Naive thymus-derived CD4-positive, alpha-beta T cell (primary cell): ENCODE measurements around the gene CNNM4. TPM values are rescaled to one million over a fixed set of nuclear protein-coding genes. Genes with fewer than 3 reads are reported as not detected.
A peak's percentile ranks its signal among the peaks of the same experiment; 100 is the strongest.

Source experiments
- ATAC-seq: fragments of 150-1000 bp; cut with Tn5 transposase; 2 replicates; pipeline ENCODE4 v1.10.0; 2021; ENCODE audit warnings: mild to moderate bottlenecking, moderate library complexity
- CTCF ChIA-PET: fragments of 350-600 bp; sonication (Branson Sonifier 250); formaldehyde crosslinking; loops from one replicate; lab custom pipeline; 2021; ENCODE audit warnings: antibody characterized with exemption; lab: Charles Lee
- POLR2A ChIA-PET: fragments of 350-600 bp; sonication (Branson Sonifier 250); formaldehyde crosslinking; loops from one replicate; lab custom pipeline; 2021; ENCODE audit warnings: antibody characterized with exemption, inconsistent platforms; lab: Charles Lee
- DNase-seq, 9 donors: peaks; one replicate each; pipeline versions ENCODE4 v3.0.0 to v3.0.0-alpha.2; 2020 to 2022; ENCODE audit warnings: mixed read lengths in 1 of 9
- H3K27ac ChIP-seq: one replicate; pipeline ENCODE4 v1.7.0; 2013; ENCODE audit warnings: mild to moderate bottlenecking, low read depth, low read length, moderate library complexity
- H3K27me3 ChIP-seq, 2 donors: one replicate each; pipeline ENCODE4 v1.7.0; 2013; ENCODE audit warnings: low read length in 2 of 2, mild to moderate bottlenecking in 2 of 2, moderate library complexity in 2 of 2; ENCODE audit not compliant: control insufficient read depth in 2 of 2, insufficient read depth in 2 of 2
- H3K36me3 ChIP-seq, 3 experiments: 1 replicate in 2 of 3; 2 replicates in 1 of 3; pipeline ENCODE4 v1.7.0; 2013; ENCODE audit warnings: low read length in 3 of 3, mild to moderate bottlenecking in 3 of 3, moderate library complexity in 1 of 3; ENCODE audit not compliant: insufficient read depth in 3 of 3, control insufficient read depth in 2 of 3
- H3K4me1 ChIP-seq, 2 donors: one replicate each; pipeline ENCODE4 v1.7.0; 2013; ENCODE audit warnings: low read length in 2 of 2, mild to moderate bottlenecking in 2 of 2, moderate library complexity in 1 of 2; ENCODE audit not compliant: control insufficient read depth in 2 of 2, insufficient read depth in 2 of 2
- H3K4me3 ChIP-seq: 2 replicates; pipeline ENCODE4 v1.7.0; 2013; ENCODE audit warnings: mild to moderate bottlenecking, low read length
- H3K9me3 ChIP-seq, 3 experiments: 1 replicate in 2 of 3; 2 replicates in 1 of 3; pipeline ENCODE4 v1.7.0; 2013; ENCODE audit warnings: low read length in 3 of 3; ENCODE audit not compliant: control insufficient read depth in 2 of 3
- H3K27ac Mint-ChIP-seq, 9 donors: one replicate each; pipeline ENCODE4 v1.8.0; 2020 to 2022; ENCODE audit warnings: mixed read lengths in 9 of 9, mild to moderate bottlenecking in 8 of 9, moderate library complexity in 5 of 9, inconsistent platforms in 2 of 9
- H3K27me3 Mint-ChIP-seq, 5 donors: one replicate each; pipeline ENCODE4 v1.8.0; 2021 to 2022; ENCODE audit warnings: mixed read lengths in 5 of 5, mild to moderate bottlenecking in 1 of 5
- H3K36me3 Mint-ChIP-seq, 5 donors: one replicate each; pipeline ENCODE4 v1.8.0; 2020 to 2022; ENCODE audit warnings: mixed read lengths in 5 of 5, mild to moderate bottlenecking in 3 of 5, inconsistent platforms in 1 of 5
- H3K4me1 Mint-ChIP-seq, 7 donors: one replicate each; pipeline ENCODE4 v1.8.0; 2020 to 2022; ENCODE audit warnings: mixed read lengths in 7 of 7, mild to moderate bottlenecking in 3 of 7, inconsistent platforms in 1 of 7
- H3K4me3 Mint-ChIP-seq, 10 donors: one replicate each; pipeline ENCODE4 v1.8.0; 2020 to 2022; ENCODE audit warnings: mild to moderate bottlenecking in 10 of 10, mixed read lengths in 10 of 10, moderate library complexity in 6 of 10, inconsistent platforms in 2 of 10
- H3K9me3 Mint-ChIP-seq, 11 donors: one replicate each; pipeline ENCODE4 v1.8.0; 2020 to 2022; ENCODE audit warnings: mixed read lengths in 11 of 11, mild to moderate bottlenecking in 4 of 11, inconsistent platforms in 1 of 11, moderate library complexity in 1 of 11
- intact Hi-C, 2 donors: fragments of 100-400 bp; cut with micrococcal nuclease; formaldehyde crosslinking; loops; one replicate each; pipeline ENCODE4 v1.15.1; 2023
- polyA plus RNA-seq, 2 donors: library from polyadenylated mRNA; unstranded; fragments of 300-500 nt; fragmentation: Illumina TruSeq; gene quantifications; one replicate each; pipeline ENCODE4 v1.2.3, GENCODE V29; 2021
- total RNA-seq, 6 experiments: library from RNA in 5 of 6; stranded (reverse) in 5 of 6; gene quantifications; 1 replicate in 5 of 6; 2 replicates in 1 of 6; pipeline ENCODE4 v1.2.3 and lab custom pipeline; 2021 to 2026

CNNM4 gene
- total and polyA plus RNA-seq, 7 experiments from 2014 or later = 1.4 to 9.5 (median 5.1) TPM

- Histone ChIP-seq H3K36me3 (peaks cover 0 to 12% (median 0%) of the 10 kb centered on the region in 3 experiments), H3K4me3 (peak overlapping the region; percentile 70), H3K27ac (peak overlapping the region; percentile 75), H3K27me3 (no peaks in the 10 kb centered on the region), H3K4me1 (peaks cover 6% of the 10 kb centered on the region in 2 donors), H3K9me3 (no peaks in the 10 kb centered on the region)
- Mint-ChIP-seq H3K36me3 (peaks cover 4 to 11% (median 8%) of the 10 kb centered on the region in 5 donors), H3K27ac (peak overlapping the region in 8 of 9 donors; percentile 83 to 96 (median 90)), H3K27me3 (no peaks in the 10 kb centered on the region), H3K9me3 (no peaks in the 10 kb centered on the region), H3K4me1 (peaks cover 20 to 52% (median 37%) of the 10 kb centered on the region in 7 donors), H3K4me3 (peak overlapping the region; percentile 92 to 100 (median 97))
- ATAC-seq = no peak
- DNase-seq = no peak
- CTCF ChIA-PET = interaction anchor here (1.2 to 1.4 kb wide), 2 partner anchors 23 to 332 kb away, joined by 3 to 8 read pairs; no protein-coding TSS in a partner anchor
- intact Hi-C loops = no loop called here
- POLR2A ChIA-PET = interaction anchor here (0.5 to 1.5 kb wide), 3 partner anchors 21 to 113 kb away, joined by 3 to 8 read pairs (median 6); partner anchors contain the start of gene CNNM4
Measured at GRCh38 chr2:96739076-96739632, 21.5 kb upstream of the CNNM4 start.

GRCh38 chr2:96739633-96740428 lies 20.9 kb upstream of the CNNM4 start, which contains the start of gene LMAN2L:
TSS of gene LMAN2L (minus strand) at chr2:96740064. CDS start at chr2:96740040, 24 bp downstream.
- Histone ChIP-seq H3K4me3 (peak within 1 kb of the TSS; percentile 70), H3K4me1 (peaks cover 6% of the 10 kb centered on the region in 2 donors), H3K36me3 (peaks cover 0 to 9% (median 0%) of the 10 kb centered on the region in 3 experiments), H3K27me3 (no peaks in the 10 kb centered on the region), H3K9me3 (no peaks in the 10 kb centered on the region), H3K27ac (peak within 1 kb of the TSS; percentile 75)
- CTCF ChIA-PET = interaction anchor here (1.2 kb wide), 1 partner anchor 332 kb away, joined by 3 read pairs; no protein-coding TSS in a partner anchor
- H3K4me1 Mint-ChIP-seq = peaks cover 20 to 48% (median 37%) of the 10 kb centered on the region in 7 donors
- ATAC-seq (peak; percentile 100), DNase-seq (peak; percentile 78 to 99 (median 94))
- no peaks in the 10 kb centered on the region for H3K9me3 Mint-ChIP-seq
- H3K27ac Mint-ChIP-seq = peak within 1 kb of the TSS; percentile 83 to 96 (median 90)
- peaks cover 0 to 8% (median 2%) of the 10 kb centered on the region in 5 donors for H3K36me3 Mint-ChIP-seq
- intact Hi-C loops = loop anchor here (1.0 to 5.0 kb wide), 12 partner anchors 20 to 922 kb away; partner anchors contain the start of genes CNNM3 (in 2 of the 2), CNNM4 (in 2 of the 2), KANSL3 (in 2 of the 2) and SNRNP200 (in 2 of the 2)
- no peaks in the 10 kb centered on the region for H3K27me3 Mint-ChIP-seq
- H3K4me3 Mint-ChIP-seq = peak within 1 kb of the TSS; percentile 92 to 100 (median 97)
- POLR2A ChIA-PET = interaction anchor here (0.6 to 1.5 kb wide), 5 partner anchors 20 to 923 kb away, joined by 3 to 8 read pairs (median 4); partner anchors contain the start of genes ANKRD39, ARID5A and CNNM4

- no peaks in the 10 kb centered on the region for H3K36me3 ChIP-seq
- POLR2A ChIA-PET = no interaction called here
- no peaks in the 10 kb centered on the region for H3K4me1 ChIP-seq
- H3K9me3 Mint-ChIP-seq = no peaks in the 10 kb centered on the region
- peaks cover 0 to 25% (median 0%) of the 10 kb centered on the region in 5 donors for H3K27me3 Mint-ChIP-seq
- DNase-seq = no peak
- no peak overlapping the region for H3K4me3 Mint-ChIP-seq
- ATAC-seq = no peak
- no peak overlapping the region for H3K27ac Mint-ChIP-seq
- peaks cover 0 to 4% (median 0%) of the 10 kb centered on the region in 7 donors for H3K4me1 Mint-ChIP-seq
- no peak overlapping the region for H3K27ac ChIP-seq
- H3K36me3 Mint-ChIP-seq = no peaks in the 10 kb centered on the region
- no peaks in the 10 kb centered on the region for H3K27me3 ChIP-seq
- intact Hi-C loops = no loop called here
- no peak overlapping the region for H3K4me3 ChIP-seq
- H3K9me3 ChIP-seq = no peaks in the 10 kb centered on the region
- CTCF ChIA-PET = no interaction called here
Measured at GRCh38 chr2:96747061-96747617, 13.6 kb upstream of the CNNM4 start.

GRCh38 chr2:96751800-96752199 lies 8.9 kb upstream of the CNNM4 start:
- DNase-seq (no peak), ATAC-seq (no peak)
- no peaks in the 10 kb centered on the region for H3K9me3 ChIP-seq
- ChIA-PET POLR2A (interaction anchor here (0.6 kb wide), 1 partner anchor 415 kb away, joined by 4 read pairs; no protein-coding TSS in a partner anchor), CTCF (interaction anchor here (1.8 kb wide), 1 partner anchor 11 kb away, joined by 5 read pairs; no protein-coding TSS in a partner anchor)
- Mint-ChIP-seq H3K4me3 (no peak overlapping the region), H3K27ac (no peak overlapping the region), H3K9me3 (no peaks in the 10 kb centered on the region), H3K4me1 (peaks cover 0 to 3% (median 0%) of the 10 kb centered on the region in 7 donors), H3K27me3 (peaks cover 0 to 26% (median 0%) of the 10 kb centered on the region in 5 donors), H3K36me3 (no peaks in the 10 kb centered on the region)
- H3K4me1 ChIP-seq = no peaks in the 10 kb centered on the region
- no peaks in the 10 kb centered on the region for H3K36me3 ChIP-seq
- no peaks in the 10 kb centered on the region for H3K27me3 ChIP-seq
- no peak overlapping the region for H3K27ac ChIP-seq
- no peak overlapping the region for H3K4me3 ChIP-seq
- intact Hi-C loops = no loop called here

- Mint-ChIP-seq H3K27ac (no peak overlapping the region), H3K4me1 (peaks cover 0 to 2% (median under 1%) of the 10 kb centered on the region in 7 donors), H3K27me3 (peaks cover 0 to 20% (median 0%) of the 10 kb centered on the region in 5 donors), H3K9me3 (no peaks in the 10 kb centered on the region), H3K4me3 (no peak overlapping the region), H3K36me3 (no peaks in the 10 kb centered on the region)
- no peaks in the 10 kb centered on the region for H3K36me3 ChIP-seq
- H3K4me3 ChIP-seq = no peak overlapping the region
- ATAC-seq = no peak
- intact Hi-C loops = no loop called here
- ChIA-PET CTCF (interaction anchor here (0.7 kb wide), 1 partner anchor 13 kb away, joined by 3 read pairs; no protein-coding TSS in a partner anchor), POLR2A (no interaction called here)
- no peaks in the 10 kb centered on the region for H3K9me3 ChIP-seq
- no peak for DNase-seq
- peaks cover 0 to under 1% of the 10 kb centered on the region in 2 donors for H3K4me1 ChIP-seq
- no peak overlapping the region for H3K27ac ChIP-seq
- no peaks in the 10 kb centered on the region for H3K27me3 ChIP-seq
Measured at GRCh38 chr2:96753661-96754282, 6.9 kb upstream of the CNNM4 start.

GRCh38 chr2:96754317-96754716 lies 6.4 kb upstream of the CNNM4 start:
- Histone ChIP-seq H3K9me3 (no peaks in the 10 kb centered on the region), H3K4me3 (no peak overlapping the region), H3K36me3 (no peaks in the 10 kb centered on the region), H3K27me3 (no peaks in the 10 kb centered on the region), H3K27ac (no peak overlapping the region), H3K4me1 (peaks cover 0 to 6% of the 10 kb centered on the region in 2 donors)
- H3K36me3 Mint-ChIP-seq = no peaks in the 10 kb centered on the region
- ATAC-seq = no peak
- H3K27ac Mint-ChIP-seq = no peak overlapping the region
- no peak overlapping the region for H3K4me3 Mint-ChIP-seq
- ChIA-PET POLR2A (no interaction called here), CTCF (no interaction called here)
- no peak for DNase-seq
- intact Hi-C loops = no loop called here
- peaks cover 1 to 8% (median 6%) of the 10 kb centered on the region in 7 donors for H3K4me1 Mint-ChIP-seq
- no peaks in the 10 kb centered on the region for H3K9me3 Mint-ChIP-seq
- H3K27me3 Mint-ChIP-seq = peaks cover 0 to 20% (median 0%) of the 10 kb centered on the region in 5 donors
